Medulla oblongata (tissue), 1 donor: ENCODE measurements around the gene TEX22.
A peak's percentile ranks its signal among the peaks of the same experiment; 100 is the strongest.

ENCODE experiments used
- DNase-seq: peaks from one replicate; pipeline ENCODE4 v3.0.0-alpha.2; 2015; ENCODE audit errors: extremely low spot score

Gene TEX22

GRCh38 chr14:105398726-105399465 is 558 bp downstream of the TEX22 start:
- no peak for DNase-seq

GRCh38 chr14:105399466-105399775 is 1.1 kb downstream of the TEX22 start:
- no peak for DNase-seq

- no peak for DNase-seq
Observed at GRCh38 chr14:105400016-105400415, 1.7 kb downstream of the TEX22 start.

- DNase-seq = no peak
Observed at GRCh38 chr14:105401699-105402098, 3.4 kb downstream of the TEX22 start.

- DNase-seq = no peak
Observed at GRCh38 chr14:105408592-105408991, 10.3 kb downstream of the TEX22 start.

- DNase-seq = no peak
Observed at GRCh38 chr14:105409364-105409763, 11.0 kb downstream of the TEX22 start.

GRCh38 chr14:105410642-105411016 is 12.3 kb downstream of the TEX22 start:
- no peak for DNase-seq

GRCh38 chr14:105411017-105411941 is 12.9 kb downstream of the TEX22 start:
- DNase-seq = no peak

- no peak for DNase-seq
Observed at GRCh38 chr14:105411985-105412770, 13.8 kb downstream of the TEX22 start.

- DNase-seq = no peak
Observed at GRCh38 chr14:105412771-105413543, 14.6 kb downstream of the TEX22 start.

GRCh38 chr14:105413544-105413886 is 15.2 kb downstream of the TEX22 start:
- DNase-seq = peak; percentile 77

GRCh38 chr14:105414456-105415371 is 16.4 kb downstream of the TEX22 start:
- DNase-seq = peak; percentile 69

- no peak for DNase-seq
Observed at GRCh38 chr14:105415481-105416428, 17.4 kb downstream of the TEX22 start.

- DNase-seq = no peak
Observed at GRCh38 chr14:105416671-105417070, 18.3 kb downstream of the TEX22 start.

- DNase-seq = no peak
Observed at GRCh38 chr14:105417690-105418121, 19.4 kb downstream of the TEX22 start.

- no peak for DNase-seq
Observed at GRCh38 chr14:105418269-105419194, 20.2 kb downstream of the TEX22 start.

GRCh38 chr14:105419195-105420091 is 21.1 kb downstream of the TEX22 start, which contains the start of gene MTA1:
Gene MTA1 (plus strand): TSS chr14:105419827. CDS start chr14:105420036, 209 bp downstream.
- DNase-seq = no peak
